Activated CD4-positive, CD25-positive, alpha-beta regulatory T cell treated with anti-CD3 and anti-CD28 coated beads, Interleukin-2, amount 50 U/mL, for 16 hours (primary cell): ENCODE data around the gene ELP2.
A peak's percentile ranks its signal among the peaks of the same experiment; 100 is the strongest.
"Not testable (repeated sequence)": the region's sequence is repeated elsewhere in the genome, so short reads cannot be mapped to it uniquely, and the experiment has no call there.

Experiments used
- DNase-seq: peaks from one replicate; pipeline ENCODE4 v3.0.0-alpha.2; 2020; ENCODE audit warnings: low read depth, low spot score

ELP2 gene, protein sequence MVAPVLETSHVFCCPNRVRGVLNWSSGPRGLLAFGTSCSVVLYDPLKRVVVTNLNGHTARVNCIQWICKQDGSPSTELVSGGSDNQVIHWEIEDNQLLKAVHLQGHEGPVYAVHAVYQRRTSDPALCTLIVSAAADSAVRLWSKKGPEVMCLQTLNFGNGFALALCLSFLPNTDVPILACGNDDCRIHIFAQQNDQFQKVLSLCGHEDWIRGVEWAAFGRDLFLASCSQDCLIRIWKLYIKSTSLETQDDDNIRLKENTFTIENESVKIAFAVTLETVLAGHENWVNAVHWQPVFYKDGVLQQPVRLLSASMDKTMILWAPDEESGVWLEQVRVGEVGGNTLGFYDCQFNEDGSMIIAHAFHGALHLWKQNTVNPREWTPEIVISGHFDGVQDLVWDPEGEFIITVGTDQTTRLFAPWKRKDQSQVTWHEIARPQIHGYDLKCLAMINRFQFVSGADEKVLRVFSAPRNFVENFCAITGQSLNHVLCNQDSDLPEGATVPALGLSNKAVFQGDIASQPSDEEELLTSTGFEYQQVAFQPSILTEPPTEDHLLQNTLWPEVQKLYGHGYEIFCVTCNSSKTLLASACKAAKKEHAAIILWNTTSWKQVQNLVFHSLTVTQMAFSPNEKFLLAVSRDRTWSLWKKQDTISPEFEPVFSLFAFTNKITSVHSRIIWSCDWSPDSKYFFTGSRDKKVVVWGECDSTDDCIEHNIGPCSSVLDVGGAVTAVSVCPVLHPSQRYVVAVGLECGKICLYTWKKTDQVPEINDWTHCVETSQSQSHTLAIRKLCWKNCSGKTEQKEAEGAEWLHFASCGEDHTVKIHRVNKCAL

GRCh38 chr18:36129300-36130038, at the start of gene ELP2, which contains the start of gene SLC39A6:
Gene ELP2, plus strand, starts transcription at chr18:36129899. Its CDS starts 35 bp downstream, at chr18:36129934.
Gene SLC39A6, minus strand, starts transcription at chr18:36129340. Its CDS starts 2,333 bp downstream, at chr18:36127007.
- DNase-seq, result peak; percentile 87

GRCh38 chr18:36081118-36081517, 48.6 kb upstream of the ELP2 start:
- DNase-seq, result not testable (repeated sequence)

- no peak for DNase-seq
Measured at GRCh38 chr18:36083729-36084128, 46.0 kb upstream of the ELP2 start.

GRCh38 chr18:36085195-36085594, 44.5 kb upstream of the ELP2 start:
- no peak for DNase-seq

DNA sequence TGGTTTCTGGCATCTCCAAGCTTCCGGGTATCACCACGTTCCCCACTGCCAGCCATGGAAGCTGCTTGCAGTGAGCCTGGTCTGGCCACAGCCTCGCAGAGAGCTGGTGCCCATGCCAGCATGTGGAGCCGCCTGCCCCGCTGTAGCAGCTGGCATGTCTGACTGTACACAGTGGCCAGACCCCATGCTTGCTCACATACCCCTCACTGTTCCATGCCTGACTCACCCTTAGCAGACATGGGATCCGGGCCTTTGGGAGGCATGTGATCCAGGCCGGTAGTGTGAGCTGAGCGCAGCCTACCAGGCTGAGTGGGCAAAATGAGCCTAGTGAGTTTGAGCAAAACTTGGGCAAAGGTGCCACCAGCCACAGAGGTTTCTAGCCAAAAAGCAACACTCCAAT, 43.5 kb upstream of the ELP2 start:
- DNase-seq, result no peak

GRCh38 chr18:36088256-36088655, 41.4 kb upstream of the ELP2 start:
- DNase-seq, result no peak

DNA sequence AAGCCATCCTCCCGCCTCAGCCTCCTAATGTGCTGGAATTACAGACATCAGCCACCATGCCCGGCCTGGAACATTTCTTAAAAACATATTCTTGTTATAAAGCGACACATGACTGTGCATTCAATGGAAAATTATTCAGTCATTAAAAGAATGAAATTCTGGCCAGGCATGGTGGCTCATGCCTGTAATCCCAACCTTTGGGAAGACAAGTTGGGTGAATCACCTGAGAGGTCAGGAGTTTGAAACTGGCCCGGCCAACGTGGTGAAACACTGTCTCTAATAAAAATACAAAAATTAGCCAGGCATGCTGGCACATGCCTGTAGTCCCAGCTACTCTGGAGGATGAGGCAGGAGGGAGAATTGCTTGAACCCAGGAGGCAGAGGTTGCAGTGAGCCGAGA, 40.7 kb upstream of the ELP2 start:
- no peak for DNase-seq

DNA sequence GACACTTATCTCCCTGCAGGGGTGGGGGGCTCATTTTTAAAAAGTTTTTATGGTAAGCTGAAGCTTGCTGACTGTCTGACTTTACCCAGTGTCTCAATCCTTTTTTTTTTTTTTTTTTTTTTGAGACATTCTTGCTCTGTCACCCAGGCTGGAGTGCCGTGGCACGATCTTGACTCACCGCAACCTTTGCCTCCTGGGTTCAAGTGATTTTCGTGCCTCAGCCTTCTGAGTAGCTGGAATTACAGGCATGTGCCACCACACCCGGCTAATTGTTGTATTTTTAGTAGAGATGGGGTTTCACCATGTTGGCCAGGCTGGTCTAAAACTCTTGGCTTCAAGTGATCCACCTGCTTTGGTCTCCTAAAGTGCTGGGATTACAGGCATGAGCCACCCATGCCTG, 37.6 kb upstream of the ELP2 start:
- not testable (repeated sequence) for DNase-seq

GRCh38 chr18:36094431-36094830, 35.3 kb upstream of the ELP2 start:
- no peak for DNase-seq

- no peak for DNase-seq
Measured at GRCh38 chr18:36095936-36096519, 33.7 kb upstream of the ELP2 start.

GRCh38 chr18:36096955-36097354, 32.7 kb upstream of the ELP2 start:
- DNase-seq, result no peak

DNA sequence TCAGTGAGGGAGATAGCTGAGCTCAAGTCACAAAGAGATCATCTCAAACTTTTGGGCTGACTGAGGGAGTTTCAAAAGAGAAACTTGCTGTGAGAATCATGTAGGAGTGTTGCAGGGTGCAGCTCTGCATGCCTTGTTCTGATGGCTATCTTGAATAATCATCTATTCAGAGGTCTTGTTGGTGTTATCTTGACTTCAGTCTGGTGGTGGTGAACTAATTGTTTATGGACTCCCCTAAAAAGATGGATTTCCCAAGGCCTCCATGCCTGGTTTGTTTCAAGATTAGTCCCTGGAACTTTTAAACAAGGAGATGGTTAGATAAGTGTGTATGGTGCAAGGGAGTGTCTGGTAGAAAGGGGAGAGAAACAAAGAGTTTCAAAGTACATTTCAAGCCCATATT, 30.4 kb upstream of the ELP2 start:
- no peak for DNase-seq

DNA sequence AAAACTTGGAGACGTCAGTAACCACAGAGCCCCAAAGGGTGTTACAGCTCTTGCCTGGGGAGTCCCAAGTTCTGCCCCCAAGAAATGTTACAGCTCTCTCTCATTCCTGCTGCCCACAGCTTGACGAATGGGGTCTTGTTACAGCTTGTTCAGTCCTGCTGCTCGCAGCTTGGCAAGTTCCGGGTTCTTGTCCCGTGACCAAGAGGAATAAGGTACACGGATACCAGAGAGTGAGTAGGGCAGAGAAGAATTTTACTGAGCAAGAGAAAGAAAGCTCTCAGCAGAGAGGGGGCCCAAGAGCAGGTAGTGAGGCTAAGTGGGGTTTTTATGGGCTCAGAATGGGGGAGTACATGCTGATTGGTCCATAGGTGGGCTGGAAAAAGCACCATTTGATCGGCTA, 27.8 kb upstream of the ELP2 start:
- DNase-seq, result no peak

DNA sequence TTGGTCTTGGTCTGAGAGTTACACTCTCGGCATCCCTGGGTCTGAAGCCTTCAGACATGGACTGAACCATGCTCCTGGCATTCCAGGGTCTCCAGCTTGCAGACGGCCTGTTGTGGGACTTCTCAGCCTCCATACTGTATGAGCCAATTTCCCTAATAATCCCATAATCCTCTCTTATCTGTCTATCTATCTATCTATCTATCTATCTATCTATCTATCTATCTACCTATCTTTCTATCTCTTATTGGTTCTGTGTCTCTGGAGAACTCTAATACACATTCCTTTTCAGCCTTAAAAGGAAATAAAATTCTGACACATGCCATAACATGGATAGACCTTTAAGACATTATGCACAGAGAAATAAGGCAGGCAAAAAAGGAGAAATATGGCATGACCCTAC, 24.9 kb upstream of the ELP2 start:
- DNase-seq, result no peak

DNA sequence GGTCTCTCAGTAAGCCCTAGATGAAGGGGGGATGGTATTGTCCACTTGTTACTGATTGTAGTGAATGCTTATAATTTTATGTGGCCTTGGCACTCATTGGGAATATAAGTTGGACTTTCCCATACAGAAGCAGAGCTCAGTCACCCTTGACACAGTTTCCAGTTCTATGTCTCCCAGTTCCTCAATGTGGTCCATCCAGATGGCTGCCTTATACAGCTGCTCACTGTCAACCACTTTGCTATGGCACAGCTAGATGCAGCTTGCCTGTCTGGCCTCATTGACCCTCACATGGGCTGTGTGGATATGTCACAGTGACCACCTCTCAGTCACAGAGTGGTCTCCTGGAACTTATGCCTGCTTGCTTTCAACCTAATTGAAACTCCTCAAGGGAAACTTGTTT, 22.2 kb upstream of the ELP2 start:
- DNase-seq, result no peak

GRCh38 chr18:36108196-36108595, 21.5 kb upstream of the ELP2 start:
- no peak for DNase-seq

DNA sequence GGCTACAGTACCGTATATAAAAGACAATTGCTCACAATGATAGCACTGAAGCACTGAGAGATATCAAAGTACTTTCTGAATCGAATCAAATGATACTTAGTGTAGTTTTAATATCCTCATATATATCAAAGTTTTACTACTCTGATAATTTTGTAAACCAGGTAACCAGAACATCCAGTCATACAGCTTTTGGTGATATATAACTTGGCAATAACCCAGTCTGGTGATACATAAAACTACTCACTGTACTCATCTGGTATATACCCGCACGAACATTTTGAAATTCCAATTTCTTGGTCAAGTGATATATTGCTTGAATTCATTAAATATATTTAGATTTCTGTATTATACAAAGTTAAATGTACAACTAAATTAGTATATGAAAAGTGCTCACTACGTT, 21.1 kb upstream of the ELP2 start:
- DNase-seq, result no peak

DNA sequence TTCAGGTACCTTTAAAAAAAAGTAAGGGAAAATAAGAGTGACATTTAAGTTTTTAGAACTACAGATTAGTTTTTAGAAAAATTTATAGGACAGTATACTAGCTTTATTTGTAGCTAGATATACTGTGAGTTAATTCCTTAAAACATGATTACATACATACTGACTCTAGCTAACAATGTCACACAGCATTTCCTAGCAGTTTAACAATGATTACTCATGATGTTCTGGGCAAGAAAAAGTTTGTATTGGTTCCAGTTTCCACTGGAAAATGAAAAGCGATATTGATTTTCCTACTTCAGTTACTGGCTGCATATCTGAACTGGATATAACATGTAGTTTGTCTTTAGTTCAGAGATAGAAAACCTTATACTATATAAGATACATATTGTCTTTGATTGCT, 20.0 kb upstream of the ELP2 start:
- DNase-seq, result no peak

GRCh38 chr18:36112302-36112701, 17.4 kb upstream of the ELP2 start:
- no peak for DNase-seq

- no peak for DNase-seq
Measured at GRCh38 chr18:36114251-36114650, 15.4 kb upstream of the ELP2 start.

DNA sequence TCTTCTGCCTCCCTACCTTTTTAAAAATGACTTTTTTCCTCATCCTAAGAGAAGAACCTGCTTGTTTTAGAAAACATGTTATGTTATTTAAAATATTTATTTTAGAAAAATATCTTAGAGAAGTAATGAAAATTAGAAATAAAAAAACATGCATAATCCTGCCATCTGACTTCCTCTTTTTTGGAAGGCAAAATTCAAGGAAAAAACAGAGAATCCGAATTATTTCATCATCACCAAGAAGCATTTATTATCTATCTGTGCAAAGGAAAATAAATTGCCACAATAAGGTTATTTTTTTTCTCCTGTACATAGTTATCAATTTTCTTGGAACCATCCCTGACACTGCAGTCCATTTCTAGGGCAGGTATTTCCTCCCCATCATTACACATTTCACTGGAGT, 15.0 kb upstream of the ELP2 start:
- DNase-seq, result no peak

- not testable (repeated sequence) for DNase-seq
Measured at GRCh38 chr18:36116771-36117170, 12.9 kb upstream of the ELP2 start.
